Measurements from ENCODE around the gene SCAF1. TPM values are rescaled to one million over a fixed set of nuclear protein-coding genes. Genes with fewer than 3 reads are reported as not detected.

Gene SCAF1
- total RNA-seq, 1 experiment from 2014 or later, result 83.4 TPM

DNA sequence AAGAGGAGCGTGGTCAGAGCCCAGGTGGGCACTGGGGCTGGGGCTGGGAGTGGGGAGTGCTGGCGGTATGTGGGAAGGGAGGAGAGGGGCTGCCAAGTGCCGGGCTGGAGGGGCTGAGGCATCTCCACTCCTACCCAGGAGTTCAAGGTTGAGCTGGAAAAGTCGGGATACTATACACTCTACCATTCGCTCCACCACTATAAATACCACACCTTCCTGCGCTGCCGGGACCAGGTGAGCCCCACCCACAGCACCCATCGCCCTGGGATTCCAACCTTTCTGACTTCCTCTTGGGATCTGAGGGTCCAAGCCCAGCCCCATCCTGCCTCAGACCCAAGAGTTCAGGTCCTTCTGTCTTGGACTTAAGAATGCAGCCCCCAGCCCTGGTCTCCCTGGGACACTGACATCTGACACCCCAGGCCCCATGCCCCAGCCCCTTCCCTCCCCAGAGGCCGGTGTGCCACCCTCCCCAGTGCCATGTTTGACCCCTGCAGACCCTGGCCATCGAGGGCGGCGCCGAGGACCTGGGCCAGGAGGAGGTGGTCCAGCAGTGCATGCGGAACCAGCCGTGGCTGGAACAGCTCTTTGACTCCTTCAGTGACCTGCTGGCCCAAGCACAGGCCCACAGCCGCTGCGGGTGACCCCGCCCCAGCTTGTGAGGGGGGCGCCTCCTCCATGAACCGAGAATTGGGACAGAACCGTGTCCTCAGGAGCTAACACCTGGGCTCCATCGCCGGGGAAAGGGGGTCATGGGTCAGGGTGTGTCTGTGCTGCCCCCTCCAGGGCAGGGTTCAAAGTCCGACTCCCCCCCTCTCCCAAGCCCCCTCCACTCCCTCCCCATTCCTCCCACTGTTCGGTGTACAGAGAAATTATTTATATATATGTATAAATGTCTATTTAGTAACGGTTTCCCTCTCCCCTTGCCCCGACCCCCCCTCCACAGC, 16.8 kb upstream of the SCAF1 start:
- Histone ChIP-seq H3K9me3 (no peaks in the 10 kb centered on the region), H3K4me1 (no peaks in the 10 kb centered on the region), H3K4me3 (ENCODE audit: low read depth, low read length) (no peak overlapping the region), H3K27me3 (replicated peaks; ENCODE audit: control insufficient read depth, insufficient read depth, low read length) (no peaks in the 10 kb centered on the region), H3K36me3 (ENCODE audit: control insufficient read depth, insufficient read depth, low read length) (peaks cover 1% of the 10 kb centered on the region)
- Mint-ChIP-seq H3K36me3 (ENCODE audit: insufficient read depth, unreplicated experiment) (peaks cover 63% of the 10 kb centered on the region), H3K9me3 (ENCODE audit: unreplicated experiment) (no peaks in the 10 kb centered on the region), H3K4me3 (ENCODE audit: unreplicated experiment) (no peak overlapping the region), H3K27ac (ENCODE audit: unreplicated experiment) (no peak overlapping the region), H3K27me3 (ENCODE audit: insufficient read depth, unreplicated experiment) (no peaks in the 10 kb centered on the region), H3K4me1 (ENCODE audit: low read depth, unreplicated experiment) (no peaks in the 10 kb centered on the region)
- BruUV-seq (replicated peaks), result no TSS peak
- POLR2A ChIA-PET, result no interaction called here
- CTCF ChIA-PET, result no interaction called here
- DNase-seq, result no peak
- TF ChIP-seq, protein P1, sequence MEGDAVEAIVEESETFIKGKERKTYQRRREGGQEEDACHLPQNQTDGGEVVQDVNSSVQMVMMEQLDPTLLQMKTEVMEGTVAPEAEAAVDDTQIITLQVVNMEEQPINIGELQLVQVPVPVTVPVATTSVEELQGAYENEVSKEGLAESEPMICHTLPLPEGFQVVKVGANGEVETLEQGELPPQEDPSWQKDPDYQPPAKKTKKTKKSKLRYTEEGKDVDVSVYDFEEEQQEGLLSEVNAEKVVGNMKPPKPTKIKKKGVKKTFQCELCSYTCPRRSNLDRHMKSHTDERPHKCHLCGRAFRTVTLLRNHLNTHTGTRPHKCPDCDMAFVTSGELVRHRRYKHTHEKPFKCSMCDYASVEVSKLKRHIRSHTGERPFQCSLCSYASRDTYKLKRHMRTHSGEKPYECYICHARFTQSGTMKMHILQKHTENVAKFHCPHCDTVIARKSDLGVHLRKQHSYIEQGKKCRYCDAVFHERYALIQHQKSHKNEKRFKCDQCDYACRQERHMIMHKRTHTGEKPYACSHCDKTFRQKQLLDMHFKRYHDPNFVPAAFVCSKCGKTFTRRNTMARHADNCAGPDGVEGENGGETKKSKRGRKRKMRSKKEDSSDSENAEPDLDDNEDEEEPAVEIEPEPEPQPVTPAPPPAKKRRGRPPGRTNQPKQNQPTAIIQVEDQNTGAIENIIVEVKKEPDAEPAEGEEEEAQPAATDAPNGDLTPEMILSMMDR (IDR thresholded peaks at IDR 0.05; ENCODE audit: insufficient read depth in 1 of 2, low read depth in 1 of 2, low read length in 1 of 2, severe bottlenecking in 1 of 2, unreplicated experiment in 1 of 2), result no peak
- intact Hi-C loops (cut with micrococcal nuclease; ENCODE audit: unreplicated experiment), result no loop called here

GRCh38 chr19:49626226-49626625, 15.8 kb upstream of the SCAF1 start:
- DNase-seq, result no peak
- H3K27me3 ChIP-seq (replicated peaks; ENCODE audit: control insufficient read depth, insufficient read depth, low read length), result no peaks in the 10 kb centered on the region
- intact Hi-C loops (cut with micrococcal nuclease; ENCODE audit: unreplicated experiment), result no loop called here
- Mint-ChIP-seq H3K27ac (ENCODE audit: unreplicated experiment) (no peak overlapping the region), H3K27me3 (ENCODE audit: insufficient read depth, unreplicated experiment) (no peaks in the 10 kb centered on the region), H3K4me3 (ENCODE audit: unreplicated experiment) (no peak overlapping the region), H3K4me1 (ENCODE audit: low read depth, unreplicated experiment) (no peaks in the 10 kb centered on the region), H3K36me3 (ENCODE audit: insufficient read depth, unreplicated experiment) (peaks cover 67% of the 10 kb centered on the region), H3K9me3 (ENCODE audit: unreplicated experiment) (no peaks in the 10 kb centered on the region)
- peaks cover 1% of the 10 kb centered on the region for H3K36me3 ChIP-seq (ENCODE audit: control insufficient read depth, insufficient read depth, low read length)
- CTCF ChIA-PET, result interaction anchor here (0.8 kb wide), 1 partner anchor 50 kb away, joined by 4 read pairs; no protein-coding TSS in a partner anchor
- no TSS peak for BruUV-seq (replicated peaks)
- H3K4me3 ChIP-seq (ENCODE audit: low read depth, low read length), result no peak overlapping the region
- no peaks in the 10 kb centered on the region for H3K4me1 ChIP-seq
- POLR2A ChIA-PET, result no interaction called here
- TF ChIP-seq, protein P1 (IDR thresholded peaks at IDR 0.05; ENCODE audit: insufficient read depth in 1 of 2, low read depth in 1 of 2, low read length in 1 of 2, severe bottlenecking in 1 of 2, unreplicated experiment in 1 of 2), result no peak
- no peaks in the 10 kb centered on the region for H3K9me3 ChIP-seq

DNA sequence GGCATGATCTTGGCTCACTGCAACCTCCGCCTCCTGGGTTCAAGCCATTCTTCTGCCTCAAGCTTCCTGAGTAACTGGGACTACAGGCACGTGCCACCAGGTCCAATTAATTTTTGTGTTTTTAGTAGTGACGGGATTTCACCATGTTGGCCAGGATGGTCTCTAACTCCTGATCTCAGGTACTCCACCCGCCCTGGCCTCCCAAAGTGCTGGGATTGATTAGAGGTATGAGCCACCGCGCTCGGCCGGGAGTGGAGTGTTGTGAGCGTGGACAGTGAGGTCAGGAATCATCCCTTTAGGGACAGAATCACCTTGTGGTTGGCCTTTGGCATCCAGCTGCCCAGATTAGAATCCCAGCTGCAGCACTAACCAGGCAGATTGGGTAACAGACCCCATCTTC, 12.3 kb upstream of the SCAF1 start:
- intact Hi-C loops (cut with micrococcal nuclease; ENCODE audit: unreplicated experiment), result no loop called here
- TF ChIP-seq, protein P1 (IDR thresholded peaks at IDR 0.05; ENCODE audit: insufficient read depth in 1 of 2, low read depth in 1 of 2, low read length in 1 of 2, severe bottlenecking in 1 of 2, unreplicated experiment in 1 of 2), result no peak
- Mint-ChIP-seq H3K4me1 (ENCODE audit: low read depth, unreplicated experiment) (no peaks in the 10 kb centered on the region), H3K27me3 (ENCODE audit: insufficient read depth, unreplicated experiment) (no peaks in the 10 kb centered on the region), H3K9me3 (ENCODE audit: unreplicated experiment) (no peaks in the 10 kb centered on the region), H3K27ac (ENCODE audit: unreplicated experiment) (no peak overlapping the region), H3K36me3 (ENCODE audit: insufficient read depth, unreplicated experiment) (peaks cover 66% of the 10 kb centered on the region), H3K4me3 (ENCODE audit: unreplicated experiment) (no peak overlapping the region)
- H3K36me3 ChIP-seq (ENCODE audit: control insufficient read depth, insufficient read depth, low read length), result peaks cover 1% of the 10 kb centered on the region
- no peaks in the 10 kb centered on the region for H3K27me3 ChIP-seq (replicated peaks; ENCODE audit: control insufficient read depth, insufficient read depth, low read length)
- H3K9me3 ChIP-seq, result no peaks in the 10 kb centered on the region
- peaks cover 7% of the 10 kb centered on the region; the same call in 1 of the 2 replicates for H3K4me1 ChIP-seq
- DNase-seq, result no peak
- no TSS peak for BruUV-seq (replicated peaks)
- ChIA-PET CTCF (interaction anchor here (0.6 kb wide), 1 partner anchor 1094 kb away, joined by 3 read pairs; no protein-coding TSS in a partner anchor), POLR2A (interaction anchor here (0.8 kb wide), 1 partner anchor 11 kb away, joined by 3 read pairs; no protein-coding TSS in a partner anchor)
- H3K4me3 ChIP-seq (ENCODE audit: low read depth, low read length), result no peak overlapping the region

All from Caco-2 (cell line).